H9 (cell line): ENCODE measurements around the gene HSD17B12. TPM values are rescaled to one million over a fixed set of nuclear protein-coding genes. Genes with fewer than 3 reads are reported as not detected.
"Not testable (repeated sequence)": the region's sequence is repeated elsewhere in the genome, so short reads cannot be mapped to it uniquely, and the experiment has no call there.

ENCODE experiments used
- DNase-seq: peaks from one replicate; pipeline ENCODE4 v3.0.0-alpha.2; 2017
- H2AFZ ChIP-seq: one replicate; pipeline ENCODE4 v1.6.1; 2013; ENCODE audit warnings: mild to moderate bottlenecking, low read length, control low read depth, moderate library complexity
- H2AK5ac ChIP-seq: 2 replicates; pipeline ENCODE4 v1.6.1; 2013; ENCODE audit warnings: low read length, control low read depth, mixed read lengths; ENCODE audit not compliant: insufficient read length
- H2BK120ac ChIP-seq: one replicate; pipeline ENCODE4 v1.6.1; 2013; ENCODE audit warnings: low read depth, mild to moderate bottlenecking, low read length, control low read depth, inconsistent platforms; ENCODE audit not compliant: poor library complexity, severe bottlenecking
- H2BK12ac ChIP-seq: 2 replicates; pipeline ENCODE4 v1.6.1; 2013; ENCODE audit warnings: low read length, control low read depth, mixed read lengths, low read depth; ENCODE audit not compliant: insufficient read length
- H2BK15ac ChIP-seq: 2 replicates; pipeline ENCODE4 v1.6.1; 2013; ENCODE audit warnings: low read depth, low read length, control low read depth
- H2BK20ac ChIP-seq: one replicate; pipeline ENCODE4 v1.6.1; 2013; ENCODE audit warnings: low read depth, mild to moderate bottlenecking, low read length, control low read depth, inconsistent platforms; ENCODE audit not compliant: poor library complexity, severe bottlenecking
- H2BK5ac ChIP-seq: 2 replicates; pipeline ENCODE4 v1.6.1; 2013; ENCODE audit warnings: low read length, control low read depth, mixed read lengths; ENCODE audit not compliant: insufficient read length
- H3K14ac ChIP-seq: 2 replicates; pipeline ENCODE4 v1.6.1; 2013; ENCODE audit warnings: low read length, control low read depth; ENCODE audit not compliant: insufficient read depth
- H3K18ac ChIP-seq: 2 replicates; pipeline ENCODE4 v1.6.1; 2013; ENCODE audit warnings: low read depth, mild to moderate bottlenecking, mixed read lengths, low read length, control low read depth; ENCODE audit not compliant: insufficient read length
- H3K23ac ChIP-seq: 2 replicates; pipeline ENCODE4 v1.6.1; 2013; ENCODE audit warnings: low read length, control low read depth, mixed read lengths, low read depth; ENCODE audit not compliant: insufficient read length
- H3K23me2 ChIP-seq: 2 replicates; pipeline ENCODE4 v1.6.1; 2013; ENCODE audit warnings: low read depth, mild to moderate bottlenecking, mixed read lengths, low read length, control low read depth; ENCODE audit not compliant: insufficient read length, poor library complexity, severe bottlenecking
- H3K27ac ChIP-seq: 2 replicates; pipeline ENCODE4 v1.5.1; 2013; ENCODE audit warnings: low read length, control low read depth, mixed read lengths, low read depth; ENCODE audit not compliant: insufficient read length
- H3K27me3 ChIP-seq: 2 replicates; pipeline ENCODE4 v1.6.1; 2013; ENCODE audit warnings: low read length, control low read depth, inconsistent platforms; ENCODE audit not compliant: insufficient read depth
- H3K4ac ChIP-seq: 2 replicates; pipeline ENCODE4 v1.6.1; 2013; ENCODE audit warnings: low read depth, mild to moderate bottlenecking, control low read depth, inconsistent platforms, low read length, moderate library complexity
- H3K4me1 ChIP-seq: 2 replicates; pipeline ENCODE4 v1.6.1; 2013; ENCODE audit warnings: low read length, control low read depth, inconsistent platforms; ENCODE audit not compliant: insufficient read depth
- H3K4me2 ChIP-seq: 2 replicates; pipeline ENCODE4 v1.6.1; 2013; ENCODE audit warnings: low read length, control low read depth, mixed read lengths; ENCODE audit not compliant: insufficient read length, insufficient read depth
- H3K56ac ChIP-seq: 2 replicates; pipeline ENCODE4 v1.6.1; 2013; ENCODE audit warnings: low read depth, mild to moderate bottlenecking, mixed read lengths, low read length, control low read depth; ENCODE audit not compliant: insufficient read length
- H3K79me1 ChIP-seq: 2 replicates; pipeline ENCODE4 v1.6.1; 2013; ENCODE audit warnings: low read depth, mild to moderate bottlenecking, moderate library complexity, low read length, control low read depth, inconsistent platforms; ENCODE audit not compliant: insufficient read depth, poor library complexity, severe bottlenecking
- H3K79me2 ChIP-seq: 2 replicates; pipeline ENCODE4 v1.6.1; 2013; ENCODE audit warnings: low read length, control low read depth, inconsistent platforms; ENCODE audit not compliant: insufficient read depth
- H3K9ac ChIP-seq: 2 replicates; pipeline ENCODE4 v1.6.1; 2013; ENCODE audit warnings: low read length, control low read depth, mixed read lengths; ENCODE audit not compliant: insufficient read length; ENCODE audit errors: extremely low read depth
- H3K9me3 ChIP-seq: one replicate; pipeline ENCODE4 v1.6.1; 2013; ENCODE audit warnings: low read depth, low read length, inconsistent platforms; ENCODE audit not compliant: control insufficient read depth
- H3T11ph ChIP-seq: one replicate; pipeline ENCODE4 v1.6.1; 2013; ENCODE audit warnings: mild to moderate bottlenecking, low read length, control low read depth, inconsistent platforms
- H4K20me1 ChIP-seq: one replicate; pipeline ENCODE4 v1.6.1; 2013; ENCODE audit not compliant: control insufficient read depth, insufficient read length, insufficient read depth
- H4K5ac ChIP-seq: 2 replicates; pipeline ENCODE4 v1.6.1; 2013; ENCODE audit warnings: low read depth, mild to moderate bottlenecking, mixed read lengths, low read length, control low read depth; ENCODE audit not compliant: insufficient read length
- H4K8ac ChIP-seq: replicated peaks from 2 replicates; pipeline ENCODE4 v1.6.1; 2013; ENCODE audit warnings: low read length, control low read depth, mixed read lengths, low read depth; ENCODE audit not compliant: insufficient read length
- H4K91ac ChIP-seq: 2 replicates; pipeline ENCODE4 v1.6.1; 2013; ENCODE audit warnings: low read depth, mild to moderate bottlenecking, moderate library complexity, mixed read lengths, low read length, control low read depth; ENCODE audit not compliant: insufficient read length
- H3K27ac Mint-ChIP-seq, 3 experiments: 2 replicates in 2 of 3; 3 replicates in 1 of 3; pipeline ENCODE4 v1.8.0; 2020 to 2021; ENCODE audit warnings: mixed read lengths in 3 of 3, mild to moderate bottlenecking in 1 of 3, moderate library complexity in 1 of 3
- H3K27me3 Mint-ChIP-seq: 2 replicates; pipeline ENCODE4 v1.8.0; 2021; ENCODE audit warnings: low read depth, mild to moderate bottlenecking, moderate library complexity, mixed read lengths
- H3K36me3 Mint-ChIP-seq, 3 experiments: 2 replicates in 2 of 3; 3 replicates in 1 of 3; pipeline ENCODE4 v1.8.0; 2020 to 2021; ENCODE audit warnings: low read depth in 3 of 3, mixed read lengths in 3 of 3; ENCODE audit not compliant: insufficient read depth in 1 of 3
- H3K4me1 Mint-ChIP-seq, 2 experiments: 2 replicates each; pipeline ENCODE4 v1.8.0; 2020; ENCODE audit warnings: mixed read lengths in 2 of 2
- H3K4me3 Mint-ChIP-seq, 2 experiments: 2 replicates in 1 of 2; 3 replicates in 1 of 2; pipeline ENCODE4 v1.8.0; 2020 to 2021; ENCODE audit warnings: mild to moderate bottlenecking in 2 of 2, mixed read lengths in 2 of 2, moderate library complexity in 1 of 2
- H3K9me3 Mint-ChIP-seq, 2 experiments: 2 replicates in 1 of 2; 3 replicates in 1 of 2; pipeline ENCODE4 v1.8.0; 2020; ENCODE audit warnings: mild to moderate bottlenecking in 2 of 2, mixed read lengths in 2 of 2, moderate library complexity in 1 of 2
- CTCF ChIP-seq: fragments of 200-600 bp; sonication (generic); conservative IDR thresholded peaks from 3 replicates; pipeline ENCODE4 v1.8.0; 2021; ENCODE audit warnings: antibody characterized with exemption, mild to moderate bottlenecking
- whole genome bisulfite sequencing: extraction: QIAGEN DNeasy Blood & Tissue Kit; methylation state at CpG from one replicate; pipeline ENCODE4 v1.1.7; 2013; ENCODE audit warnings: missing lambda C conversion rate, low lambda C conversion rate, mixed read lengths; ENCODE audit not compliant: insufficient read length; ENCODE audit errors: extremely low coverage; 5-methylcytosine and 5-hydroxymethylcytosine counted together
- total RNA-seq: library from RNA; stranded (reverse); gene quantifications from 2 replicates; pipeline ENCODE4 v1.2.1, GENCODE V29; 2021

The HSD17B12 gene
- total RNA-seq, 1 experiment from 2014 or later, result 111 TPM

GRCh38 chr11:43664295-43664694 lies 16.2 kb upstream of the HSD17B12 start:
- H2BK20ac ChIP-seq, result no peak overlapping the region
- H3K36me3 Mint-ChIP-seq, result peaks cover 4 to 6% (median 6%) of the 10 kb centered on the region in 3 experiments; a peak in 5 of 7 replicates
- no peak overlapping the region for H2BK5ac ChIP-seq
- H3K9me3 ChIP-seq, result no peaks in the 10 kb centered on the region
- H3K14ac ChIP-seq, result no peak overlapping the region
- no peak overlapping the region for H3K4me2 ChIP-seq
- H2BK15ac ChIP-seq, result no peak overlapping the region
- no peak overlapping the region for H3K27ac ChIP-seq
- H2AFZ ChIP-seq, result no peak overlapping the region
- H3K9ac ChIP-seq, result no peak overlapping the region
- no peak overlapping the region for H3K18ac ChIP-seq
- H3T11ph ChIP-seq, result no peak overlapping the region
- no peak overlapping the region for H3K4ac ChIP-seq
- no peaks in the 10 kb centered on the region for H4K20me1 ChIP-seq
- H3K79me1 ChIP-seq, result no peaks in the 10 kb centered on the region
- no peak overlapping the region for H2BK120ac ChIP-seq
- no CpG with 5 or more reads among the region's 1 CpG for WGBS
- no peak overlapping the region for H4K5ac ChIP-seq
- no peak overlapping the region for H2AK5ac ChIP-seq
- no peak overlapping the region for H4K8ac ChIP-seq
- H3K9me3 Mint-ChIP-seq, result peaks cover 7 to 8% of the 10 kb centered on the region in 2 experiments
- H3K56ac ChIP-seq, result no peak overlapping the region
- TF ChIP-seq CTCF, result no peak
- no peak overlapping the region for H2BK12ac ChIP-seq
- no peaks in the 10 kb centered on the region; the same call in none of the 2 replicates for H3K27me3 Mint-ChIP-seq
- no peak for DNase-seq
- no peaks in the 10 kb centered on the region for H3K79me2 ChIP-seq
- H3K27me3 ChIP-seq, result no peaks in the 10 kb centered on the region
- H3K4me1 Mint-ChIP-seq, result peaks cover 0 to 4% of the 10 kb centered on the region in 2 experiments; a peak in 2 of 4 replicates
- H3K27ac Mint-ChIP-seq, result no peak overlapping the region
- no peaks in the 10 kb centered on the region for H3K4me1 ChIP-seq
- H3K4me3 Mint-ChIP-seq, result no peak overlapping the region
- H3K23ac ChIP-seq, result no peak overlapping the region
- H3K23me2 ChIP-seq, result no peaks in the 10 kb centered on the region
- H4K91ac ChIP-seq, result no peak overlapping the region

GRCh38 chr11:43671284-43671683 lies 9.3 kb upstream of the HSD17B12 start:
- H2BK5ac ChIP-seq, H3K36me3 Mint-ChIP-seq, H4K91ac ChIP-seq, H3K27me3 ChIP-seq, H3K23ac ChIP-seq, H2AK5ac ChIP-seq, H3K9me3 Mint-ChIP-seq, H3K4me3 Mint-ChIP-seq, H3K27ac ChIP-seq, H3K4me2 ChIP-seq, H3K27me3 Mint-ChIP-seq, H4K20me1 ChIP-seq, DNase-seq, H3K27ac Mint-ChIP-seq, H4K8ac ChIP-seq, H3K4me1 Mint-ChIP-seq, H3K4me1 ChIP-seq, H3K9me3 ChIP-seq, H2BK120ac ChIP-seq, H2BK20ac ChIP-seq, H2AFZ ChIP-seq, H4K5ac ChIP-seq, H3K56ac ChIP-seq, H3T11ph ChIP-seq, H3K79me1 ChIP-seq, H3K4ac ChIP-seq, H3K79me2 ChIP-seq, H3K9ac ChIP-seq, H2BK12ac ChIP-seq, H3K23me2 ChIP-seq, H3K18ac ChIP-seq, H3K14ac ChIP-seq, H2BK15ac ChIP-seq: not testable (repeated sequence)
- WGBS, result no CpG with 5 or more reads among the region's 6 CpGs
